SHP77 (cell line): ENCODE measurements around the gene ADSS1.

ENCODE experiments used
- DNase-seq, 2 experiments: peaks; one replicate each; lab custom pipeline; 2025; lab: John Stamatoyannopoulos, UW

Gene ADSS1

DNA sequence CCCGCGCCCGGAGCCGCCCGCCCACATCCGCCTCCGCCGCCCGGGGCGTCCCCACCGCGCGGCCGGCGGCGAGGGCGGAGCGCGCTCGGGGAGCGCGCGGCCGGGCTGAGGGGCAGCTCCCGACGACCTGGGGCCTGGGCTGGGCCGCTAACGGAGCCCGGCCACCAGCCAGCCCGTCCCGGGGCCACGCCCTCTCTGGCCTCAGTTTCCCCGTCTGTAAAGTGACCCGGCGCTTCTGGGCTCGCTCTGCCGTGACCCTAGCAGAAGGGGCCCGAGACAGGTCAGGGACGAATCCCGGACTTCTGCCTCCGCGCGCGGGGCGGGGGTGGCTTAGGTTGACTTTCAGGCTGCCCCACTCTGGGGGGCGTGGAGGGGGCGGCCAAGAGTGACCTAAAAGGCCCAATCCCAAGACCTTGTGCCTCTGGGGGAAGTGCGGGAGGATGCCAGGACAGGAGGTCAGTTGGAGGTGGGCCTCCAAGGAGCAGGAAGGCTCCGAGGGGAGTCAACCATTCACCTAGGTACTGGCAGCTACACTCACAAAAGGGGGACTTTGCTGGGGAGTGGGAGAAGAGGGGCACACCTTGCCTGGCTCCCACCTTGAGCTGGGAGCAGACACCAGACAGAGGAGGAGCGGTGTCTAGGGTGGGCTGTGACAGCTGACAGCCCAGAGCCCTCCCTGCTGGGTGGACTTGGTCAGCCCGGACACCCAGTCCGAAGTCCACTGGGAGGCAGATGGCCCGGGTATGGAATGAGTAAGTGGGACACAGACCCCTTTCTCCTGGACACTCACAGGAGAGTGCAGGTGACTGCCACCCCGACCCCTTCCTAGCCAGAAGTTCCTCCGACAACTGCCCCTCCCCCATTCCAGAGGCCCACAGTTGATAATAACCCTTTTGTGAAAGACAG lies 72.0 kb downstream of the ADSS1 start:
- DNase-seq, result no peak

DNA sequence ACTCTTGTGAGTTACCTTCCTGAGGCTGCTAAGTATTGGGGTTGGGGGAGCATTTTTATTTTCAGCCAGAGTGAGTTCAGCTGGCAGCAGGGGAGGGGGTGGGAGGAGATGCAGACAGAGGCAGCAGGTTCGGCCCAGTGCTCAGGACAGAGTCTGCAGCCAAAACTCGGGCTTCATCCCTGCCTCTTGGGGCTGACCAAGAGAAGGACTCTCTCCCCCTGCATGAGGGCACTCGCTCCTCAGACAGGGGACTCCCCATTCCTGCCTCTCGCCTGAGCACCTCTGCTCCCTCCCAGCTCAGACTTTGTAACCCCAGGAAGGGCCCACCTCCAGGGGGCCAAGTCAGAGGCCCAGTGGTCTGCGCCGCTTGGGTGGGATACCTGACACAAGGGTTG lies 72.7 kb downstream of the ADSS1 start:
- DNase-seq, result no peak
